Measurements from ENCODE around the gene FBN1.

DNA sequence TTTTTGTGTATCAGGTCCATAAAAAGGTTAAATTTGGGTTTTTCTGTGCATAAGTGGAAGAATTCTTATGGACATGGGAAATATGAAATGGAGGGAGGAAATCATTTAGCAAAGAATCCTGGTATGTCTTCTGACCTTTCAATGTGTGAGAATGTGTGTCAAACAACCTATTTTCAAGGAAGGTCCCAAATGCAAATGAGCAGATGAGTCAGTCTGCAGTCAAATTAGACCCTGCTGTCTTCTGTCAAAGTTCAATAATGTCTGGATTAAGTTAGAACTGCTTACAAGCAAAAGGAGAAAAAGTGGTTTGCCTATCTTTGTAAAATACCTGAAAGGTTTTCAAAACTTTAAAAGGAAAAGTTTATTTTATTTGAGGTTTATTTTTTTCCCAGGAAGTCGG, 15.3 kb downstream of the FBN1 start:
- TF ChIP-seq POLR2A (IDR thresholded peaks at IDR 0.05; ENCODE audit: low read length) = no peak
- TF ChIP-seq GATA1 (IDR thresholded peaks at IDR 0.05; ENCODE audit: low read depth, low read length) = no peak
